ENCODE measurements around the gene BIRC2. TPM values are rescaled to one million over a fixed set of nuclear protein-coding genes. Genes with fewer than 3 reads are reported as not detected.

The BIRC2 gene
- total RNA-seq (2022; extraction: Qiagen RNA extraction): 28.0 to 39.1 TPM (median 30.0 TPM) in 5 replicates

GRCh38 chr11:102346748-102347461 lies at the start of gene BIRC2:
TSS of gene BIRC2 (plus strand) at chr11:102347214. CDS start at chr11:102349855, 2,641 bp downstream.

GRCh38 chr11:102317099-102317767 lies 29.8 kb upstream of the BIRC2 start, which contains the start of gene BIRC3:
TSS of gene BIRC3 (plus strand) at chr11:102317484. CDS start at chr11:102324510, 7,026 bp downstream.

Other genes starting within 250 kb of the BIRC2 start
- gene YAP1, start 236.8 kb upstream of the BIRC2 start, total RNA-seq (2022; extraction: Qiagen RNA extraction): 58.6 to 69.9 TPM (median 69.0 TPM) in 5 replicates
- gene BIRC3, start 29.7 kb upstream of the BIRC2 start, total RNA-seq (2022; extraction: Qiagen RNA extraction): 51.8 to 64.2 TPM (median 56.2 TPM) in 5 replicates
- gene TMEM123, start 105.6 kb downstream of the BIRC2 start, total RNA-seq (2022; extraction: Qiagen RNA extraction): 123 to 185 TPM (median 158 TPM) in 5 replicates
- 20.6 to 32.5 TPM (median 23.4 TPM) in 5 replicates for gene MMP7, start 183.5 kb downstream of the BIRC2 start, total RNA-seq (2022; extraction: Qiagen RNA extraction)

Data from A549 treated with AZD2906 at 1 μM for 4 hours (cell line).